Stimulated activated CD4-positive, alpha-beta T cell treated with anti-CD3 and anti-CD28 coated beads, TNF-alpha, amount 100 ng/mL, for 48 hours (primary cell): ENCODE data around the gene FERMT2.

Experiments
- DNase-seq, 3 donors: peaks; one replicate each; pipeline ENCODE4 v3.0.0-alpha.2; 2020; ENCODE audit warnings: low read depth in 3 of 3

FERMT2 gene

GRCh38 chr14:52862632-52863333 is 88.1 kb downstream of the FERMT2 start:
- no peak for DNase-seq

- DNase-seq: no peak
These were observed 89.4 kb downstream of the FERMT2 start for GRCh38 chr14:52861403-52861802.

- DNase-seq: no peak
These were observed 89.9 kb downstream of the FERMT2 start for GRCh38 chr14:52860910-52861309.

- no peak for DNase-seq
These were observed 90.6 kb downstream of the FERMT2 start for GRCh38 chr14:52860209-52860608.

- no peak for DNase-seq
These were observed 94.7 kb downstream of the FERMT2 start for GRCh38 chr14:52856139-52856538.

GRCh38 chr14:52853522-52853854 is 97.4 kb downstream of the FERMT2 start:
- no peak for DNase-seq

- DNase-seq: no peak
These were observed 97.9 kb downstream of the FERMT2 start for GRCh38 chr14:52852810-52853521.

- DNase-seq: no peak
These were observed 100.4 kb downstream of the FERMT2 start for GRCh38 chr14:52850451-52850909.

- DNase-seq: no peak
These were observed 102.2 kb downstream of the FERMT2 start for GRCh38 chr14:52848626-52849025.

GRCh38 chr14:52846591-52846990 is 104.3 kb downstream of the FERMT2 start:
- DNase-seq: no peak

- no peak for DNase-seq
These were observed 105.8 kb downstream of the FERMT2 start for GRCh38 chr14:52845081-52845480.

- no peak for DNase-seq
These were observed 106.4 kb downstream of the FERMT2 start for GRCh38 chr14:52844262-52845060.

- DNase-seq: no peak
These were observed 110.0 kb downstream of the FERMT2 start for GRCh38 chr14:52840877-52841276.

- no peak for DNase-seq
These were observed 113.4 kb downstream of the FERMT2 start for GRCh38 chr14:52837451-52837850.

GRCh38 chr14:52836063-52836462 is 114.8 kb downstream of the FERMT2 start:
- no peak for DNase-seq

- DNase-seq: no peak
These were observed 115.5 kb downstream of the FERMT2 start for GRCh38 chr14:52835122-52835903.

GRCh38 chr14:52834440-52834842 is 116.4 kb downstream of the FERMT2 start:
- no peak for DNase-seq

GRCh38 chr14:52833891-52834290 is 117.0 kb downstream of the FERMT2 start:
- no peak for DNase-seq

GRCh38 chr14:52829527-52830185 is 121.2 kb downstream of the FERMT2 start:
- no peak for DNase-seq

- DNase-seq: no peak
These were observed 123.4 kb downstream of the FERMT2 start for GRCh38 chr14:52827426-52827825.

- DNase-seq: no peak
These were observed 125.8 kb downstream of the FERMT2 start for GRCh38 chr14:52825085-52825484.
